Esophagus squamous epithelium (tissue), 4 donors: ENCODE data around the gene KAT5.
"Not testable (repeated sequence)": the region's sequence is repeated elsewhere in the genome, so short reads cannot be mapped to it uniquely, and the experiment has no call there.

Source experiments
- CTCF ChIP-seq, 6 experiments: fragments of 450-650 bp in 4 of 6; fragments of 200-600 bp in 2 of 6; sonication (generic) in 2 of 6; IDR thresholded peaks; one replicate each; pipeline ENCODE4 v1.5.1; 2016 to 2019; ENCODE audit warnings: antibody characterized with exemption in 6 of 6, mild to moderate bottlenecking in 4 of 6, moderate library complexity in 4 of 6
- POLR2A ChIP-seq, 4 donors: fragments of 450-650 bp; IDR thresholded peaks; one replicate each; pipeline ENCODE4 v1.6.1; 2017; ENCODE audit warnings: antibody characterized with exemption in 4 of 4, mild to moderate bottlenecking in 4 of 4, moderate library complexity in 3 of 4

DNA sequence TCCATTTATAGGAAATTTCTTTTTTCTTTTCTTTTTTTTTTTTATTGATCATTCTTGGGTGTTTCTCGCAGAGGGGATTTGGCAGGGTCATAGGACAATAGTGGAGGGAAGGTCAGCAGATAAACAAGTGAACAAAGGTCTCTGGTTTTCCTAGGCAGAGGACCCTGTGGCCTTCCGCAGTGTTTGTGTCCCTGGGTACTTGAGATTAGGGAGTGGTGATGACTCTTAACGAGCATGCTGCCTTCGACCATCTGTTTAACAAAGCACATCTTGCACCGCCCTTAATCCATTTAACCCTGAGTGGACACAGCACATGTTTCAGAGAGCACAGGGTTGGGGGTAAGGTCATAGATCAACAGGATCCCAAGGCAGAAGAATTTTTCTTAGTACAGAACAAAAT is 50.1 kb downstream of the KAT5 start:
- not testable (repeated sequence) for TF ChIP-seq CTCF, POLR2A (IDR thresholded peaks at IDR 0.05)
